Lung (tissue), 11 donors: ENCODE results near the gene HILPDA. TPM values are rescaled to one million over a fixed set of nuclear protein-coding genes. Genes with fewer than 3 reads are reported as not detected.
"Not testable (repeated sequence)": the region's sequence is repeated elsewhere in the genome, so short reads cannot be mapped to it uniquely, and the experiment has no call there.

Experiments
- ATAC-seq: fragments of 200-7000 bp; cut with Tn5 transposase; one replicate; pipeline ENCODE4 v1.9.1; 2020; ENCODE audit warnings: moderate number of reproducible peaks; ENCODE audit not compliant: insufficient read depth, low FRiP score
- DNase-seq, 3 donors: peaks; one replicate each; pipeline ENCODE4 v3.0.0-alpha.2; 2013 to 2017
- H3K27ac ChIP-seq, 2 donors: one replicate each; pipeline ENCODE4 v1.5.1; 2013; ENCODE audit warnings: mild to moderate bottlenecking in 2 of 2, moderate library complexity in 2 of 2, control low read depth in 1 of 2, inconsistent platforms in 1 of 2, low read depth in 1 of 2, low read length in 1 of 2
- H3K27me3 ChIP-seq, 3 donors: one replicate each; pipeline ENCODE4 v1.5.1; 2013; ENCODE audit warnings: low read length in 2 of 3; ENCODE audit not compliant: control insufficient read depth in 3 of 3, insufficient read depth in 3 of 3
- H3K36me3 ChIP-seq, 4 donors: one replicate each; pipeline ENCODE4 v1.5.1; 2013; ENCODE audit warnings: low read length in 4 of 4, mild to moderate bottlenecking in 1 of 4, moderate library complexity in 1 of 4; ENCODE audit not compliant: control insufficient read depth in 4 of 4, insufficient read depth in 4 of 4
- H3K4me1 ChIP-seq, 5 donors: one replicate each; pipeline ENCODE4 v1.5.1; 2013; ENCODE audit warnings: low read length in 5 of 5, mild to moderate bottlenecking in 2 of 5, moderate library complexity in 1 of 5; ENCODE audit not compliant: control insufficient read depth in 5 of 5, insufficient read depth in 5 of 5
- H3K4me3 ChIP-seq: one replicate; pipeline ENCODE4 v1.5.1; 2013; ENCODE audit warnings: mild to moderate bottlenecking, control low read depth, moderate library complexity
- H3K9ac ChIP-seq, 2 donors: one replicate each; pipeline ENCODE4 v1.5.1; 2013; ENCODE audit warnings: low read length in 2 of 2, control low read depth in 1 of 2; ENCODE audit not compliant: insufficient read depth in 1 of 2
- H3K9me3 ChIP-seq, 4 donors: one replicate each; pipeline ENCODE4 v1.5.1; 2013; ENCODE audit warnings: low read length in 3 of 4, mild to moderate bottlenecking in 1 of 4, moderate library complexity in 1 of 4; ENCODE audit not compliant: control insufficient read depth in 4 of 4, insufficient read depth in 3 of 4
- WGBS, 2 donors: extraction: QIAGEN DNeasy Blood & Tissue Kit; methylation state at CpG; one replicate each; pipeline ENCODE4 v1.1.7; 2013; 5-methylcytosine and 5-hydroxymethylcytosine counted together
- polyA plus RNA-seq, 2 donors: library from polyadenylated mRNA; stranded (reverse); fragments of 200-250 nt; gene quantifications; one replicate each; pipeline ENCODE4 v1.2.1, GENCODE V29; 2013
- small RNA-seq: library from RNA; depleted of rRNA; stranded (forward); fragments of <200 nt; gene quantifications from one replicate; pipeline ENCODE3, GENCODE V24; 2014; ENCODE audit warnings: low replicate concordance
- total RNA-seq, 2 donors: library from RNA; depleted of rRNA in 1 of 2; stranded (reverse); fragments of >200 nt in 1 of 2; gene quantifications; one replicate each; pipeline ENCODE4 v1.2.1, GENCODE V29; 2014 to 2021
- donor health status: Bipolar disorder and iron deficiency.
- donor health status: healthy.
- donor health status: DM: yes; HTN: yes; CAD: no.

Gene HILPDA
- total and polyA plus RNA-seq, 4 donors = 6.6 to 61.9 (median 13.2) TPM

GRCh38 chr7:128507321-128507993 lies 51.8 kb downstream of the HILPDA start:
- DNase-seq, H3K27ac ChIP-seq, H3K36me3 ChIP-seq, ATAC-seq, H3K4me3 ChIP-seq, H3K9me3 ChIP-seq, H3K27me3 ChIP-seq, H3K9ac ChIP-seq, H3K4me1 ChIP-seq: not testable (repeated sequence)
- WGBS, 2 donors = 91 to 92% methylated on average over 5 of the region's 5 CpGs

Small RNAs within 50 kb of the gene (small RNA-seq; reads per million reads assigned to genes)
- gene AC010655.1 = not detected
- gene AC010655.2 = not detected
- not detected for gene RF00017
- gene RNU7-54P = not detected

Other genes with a start within 250 kb of the HILPDA start
- 1 to 10 TPM in 1 of 2 donors, not detected in 1; 1.3 TPM for gene LEP, start 214.6 kb upstream of the HILPDA start, total RNA-seq
- gene LEP, start 214.6 kb upstream of the HILPDA start, polyA plus RNA-seq = under 1 TPM in 1 of 2 donors, not detected in 1; 0.37 TPM
- 10 to 100 TPM; 32.6 to 44.7 TPM for gene RBM28, start 112.0 kb upstream of the HILPDA start, total RNA-seq
- 10 to 100 TPM; 18.8 to 21.8 TPM for gene RBM28, start 112.0 kb upstream of the HILPDA start, polyA plus RNA-seq
- gene PRRT4, start 94.2 kb upstream of the HILPDA start, total RNA-seq = 1 to 10 TPM in 1 of 2 donors, under 1 TPM in 1; 0.82 to 1.3 TPM
- under 1 TPM; 0.12 to 0.35 TPM for gene PRRT4, start 94.2 kb upstream of the HILPDA start, polyA plus RNA-seq
- gene IMPDH1, start 45.9 kb upstream of the HILPDA start, total RNA-seq = 10 to 100 TPM; 25.9 to 86.6 TPM
- gene IMPDH1, start 45.9 kb upstream of the HILPDA start, polyA plus RNA-seq = 100 to 1,000 TPM in 1 of 2 donors, 10 to 100 TPM in 1; 37.1 to 136 TPM
- gene METTL2B, start 20.9 kb downstream of the HILPDA start, total RNA-seq = 10 to 100 TPM; 19.2 to 25.0 TPM
- gene METTL2B, start 20.9 kb downstream of the HILPDA start, polyA plus RNA-seq = 10 to 100 TPM; 11.5 to 12.4 TPM
- gene GARIN1A, start 216.4 kb downstream of the HILPDA start, total RNA-seq = 1 to 10 TPM in 1 of 2 donors, under 1 TPM in 1; 0.48 to 1.6 TPM
- under 1 TPM; 0.35 to 0.71 TPM for gene GARIN1A, start 216.4 kb downstream of the HILPDA start, polyA plus RNA-seq